HG03175 (cell line): ENCODE results near the gene EVA1A.

Source experiments
- ATAC-seq: cut with Tn5 transposase; IDR thresholded peaks from one replicate; pipeline ENCODE4 v1.9.1; 2021; ENCODE audit warnings: mild to moderate bottlenecking, moderate library complexity; ENCODE audit not compliant: unreplicated experiment

EVA1A gene

GRCh38 chr2:75545922-75546321 is 14.8 kb downstream of the EVA1A start:
- no peak for ATAC-seq

- ATAC-seq: no peak
These were observed 15.4 kb downstream of the EVA1A start for GRCh38 chr2:75545387-75545786.

- ATAC-seq: no peak
These were observed 17.3 kb downstream of the EVA1A start for GRCh38 chr2:75543446-75543845.

GRCh38 chr2:75541430-75541829 is 19.3 kb downstream of the EVA1A start:
- no peak for ATAC-seq

GRCh38 chr2:75540994-75541393 is 19.7 kb downstream of the EVA1A start:
- ATAC-seq: no peak

GRCh38 chr2:75539955-75540716 is 20.6 kb downstream of the EVA1A start:
- no peak for ATAC-seq

- ATAC-seq: no peak
These were observed 21.9 kb downstream of the EVA1A start for GRCh38 chr2:75538521-75539490.

- no peak for ATAC-seq
These were observed 23.1 kb downstream of the EVA1A start for GRCh38 chr2:75537658-75538057.

GRCh38 chr2:75533135-75533534 is 27.6 kb downstream of the EVA1A start:
- no peak for ATAC-seq

GRCh38 chr2:75532488-75532887 is 28.3 kb downstream of the EVA1A start:
- no peak for ATAC-seq

GRCh38 chr2:75528221-75528977 is 32.3 kb downstream of the EVA1A start:
- no peak for ATAC-seq

GRCh38 chr2:75527676-75528075 is 33.1 kb downstream of the EVA1A start:
- ATAC-seq: no peak

GRCh38 chr2:75526842-75527241 is 33.9 kb downstream of the EVA1A start:
- no peak for ATAC-seq

GRCh38 chr2:75525434-75526310 is 35.1 kb downstream of the EVA1A start:
- ATAC-seq: no peak

- no peak for ATAC-seq
These were observed 36.3 kb downstream of the EVA1A start for GRCh38 chr2:75524276-75524911.

- no peak for ATAC-seq
These were observed 37.1 kb downstream of the EVA1A start for GRCh38 chr2:75523313-75524275.

- ATAC-seq: no peak
These were observed 38.0 kb downstream of the EVA1A start for GRCh38 chr2:75522543-75523312.
